ENCODE results near the gene KRTDAP.

Gene KRTDAP

DNA sequence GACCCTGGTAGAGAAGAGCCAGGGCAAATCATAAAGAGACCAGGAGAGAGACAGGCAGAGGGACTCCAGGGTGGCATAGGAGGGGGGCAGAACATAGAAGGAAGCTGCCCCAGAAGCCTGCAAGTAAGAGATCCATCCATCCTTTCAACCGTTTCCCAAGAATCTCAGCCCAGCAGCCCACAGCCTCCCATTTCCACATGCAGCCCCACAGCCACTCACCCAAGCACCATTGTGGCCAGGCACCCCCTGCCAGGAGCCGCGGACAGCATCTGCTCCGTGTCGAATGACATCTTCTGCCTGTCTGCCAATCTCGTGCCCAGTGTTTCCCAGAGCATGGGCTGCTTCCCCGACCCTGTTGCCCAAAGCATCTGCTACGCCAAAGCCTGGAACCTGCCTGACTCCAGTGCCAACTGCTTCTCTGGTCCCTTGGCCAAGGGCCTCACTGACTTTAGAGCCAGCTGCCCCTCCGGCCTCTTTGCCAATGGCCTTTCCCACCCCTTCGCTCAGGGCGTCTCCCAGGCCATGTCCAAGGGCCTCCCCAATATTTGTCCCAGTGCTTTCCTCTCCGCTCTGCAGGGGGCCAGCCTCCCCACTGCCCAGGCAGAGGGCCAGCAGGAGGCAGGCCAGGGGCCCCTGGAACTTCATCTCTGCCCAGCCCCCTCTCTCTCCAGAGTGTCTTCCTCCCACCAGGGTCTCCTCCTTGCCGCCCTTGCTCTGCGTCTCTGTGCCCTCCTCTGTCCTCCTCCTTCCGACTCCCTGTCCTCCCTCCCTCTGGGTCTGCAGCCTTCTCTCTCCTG, 22.8 kb upstream of the KRTDAP start:
- DNase-seq = no peak

DNA sequence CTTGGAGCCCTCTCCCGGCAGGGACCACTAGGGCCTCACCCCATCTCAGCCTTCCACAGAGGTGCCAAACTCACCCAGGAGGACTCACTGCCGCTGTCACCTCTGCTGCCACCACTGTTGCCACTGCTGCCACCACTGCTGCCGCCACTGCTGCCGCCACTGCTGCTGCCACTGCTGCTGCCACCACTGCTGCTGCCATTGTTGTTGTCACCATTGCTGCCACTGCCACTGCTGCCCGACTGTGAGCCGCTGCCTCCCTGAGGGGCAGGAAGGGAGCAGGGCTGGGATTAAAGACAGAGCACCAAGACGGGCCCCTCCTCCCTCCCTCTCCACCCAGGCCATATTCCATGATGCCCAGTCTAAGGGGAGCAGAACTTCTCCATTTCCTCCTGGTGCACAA, 21.1 kb upstream of the KRTDAP start:
- DNase-seq = no peak

DNA sequence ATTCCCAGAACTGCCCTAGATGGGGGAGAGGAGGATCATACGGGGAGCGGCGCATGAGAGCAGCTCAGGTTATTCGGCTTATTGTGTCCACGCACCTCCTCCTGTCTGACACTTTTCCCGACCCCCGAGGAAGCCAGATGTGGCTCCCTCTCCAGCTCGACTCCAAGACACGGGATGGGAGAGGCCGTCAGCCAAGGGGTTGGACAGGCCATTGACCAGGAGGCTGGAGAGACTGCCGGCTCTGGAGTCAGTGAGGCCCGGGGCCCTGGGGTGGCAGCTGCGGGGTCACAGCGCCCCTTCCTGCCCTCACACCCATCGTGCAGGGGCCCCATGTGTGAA, 20.3 kb upstream of the KRTDAP start:
- no peak for DNase-seq

DNA sequence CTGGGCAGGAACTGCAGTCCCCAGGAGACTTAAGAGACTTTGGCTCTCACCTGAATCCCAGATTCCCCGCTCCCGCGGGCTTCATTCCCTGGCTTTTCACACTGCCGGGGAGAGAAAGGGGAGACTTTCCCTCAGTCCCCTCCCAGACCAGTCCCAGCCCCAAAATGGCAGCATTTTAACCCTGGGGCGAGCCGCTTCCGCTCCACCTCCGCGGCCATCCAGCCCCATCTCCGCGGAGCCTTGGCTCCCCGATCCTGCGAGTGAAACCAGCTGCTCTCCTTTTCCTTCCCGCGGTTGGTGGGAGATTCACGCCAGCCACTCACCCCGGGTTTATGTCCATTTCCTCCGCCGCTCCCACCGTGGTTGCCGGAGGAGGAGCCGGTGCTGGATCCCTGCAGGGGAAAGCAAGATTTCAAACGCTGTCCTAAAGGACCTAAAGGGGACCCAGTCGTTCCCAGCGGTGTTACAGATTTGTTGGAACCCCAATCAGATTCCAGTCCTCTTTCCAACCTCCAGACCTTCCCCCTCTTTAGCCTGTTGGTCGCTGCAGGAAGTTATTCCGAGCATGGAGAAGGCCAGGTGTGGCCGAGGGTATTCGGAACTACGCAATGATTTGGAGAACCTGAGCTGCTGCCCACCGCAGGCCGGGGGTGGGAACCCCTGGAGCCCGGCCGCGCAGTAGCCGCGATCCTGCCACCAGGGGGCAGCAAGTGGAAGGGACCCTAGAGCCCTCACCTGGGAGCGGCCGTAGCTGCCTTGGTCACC, 19.8 kb upstream of the KRTDAP start:
- peak; percentile 64 for DNase-seq

DNA sequence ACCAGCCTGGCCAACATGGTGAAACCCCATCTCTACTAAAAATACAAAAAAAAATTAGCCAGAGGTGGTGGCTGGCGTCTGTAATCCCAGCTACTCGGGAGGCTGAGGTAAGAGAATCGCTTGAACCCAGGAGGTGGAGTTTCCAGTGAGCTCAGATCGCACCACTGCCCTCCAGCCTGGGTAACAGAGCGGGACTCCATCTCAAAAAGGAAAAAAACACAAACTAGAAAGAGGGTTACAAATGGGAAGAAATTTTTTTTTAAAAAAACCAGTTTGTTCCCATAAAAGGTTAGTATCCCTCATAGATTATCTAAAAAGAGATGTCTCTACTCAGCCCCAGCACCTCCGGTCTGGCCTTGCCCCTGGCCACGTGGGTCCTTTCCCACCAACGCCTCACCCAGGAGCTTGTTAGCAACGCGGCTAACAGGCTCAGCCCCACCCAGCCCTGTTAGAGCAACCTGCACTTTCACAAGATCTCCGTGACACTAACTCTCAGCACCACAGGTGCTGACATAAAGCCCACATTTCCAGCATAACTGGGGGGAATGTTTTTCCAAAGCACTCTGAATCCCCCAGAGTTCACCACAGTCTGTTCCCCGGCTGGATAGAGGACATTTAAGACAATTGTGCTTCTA, 18.9 kb upstream of the KRTDAP start:
- peak; percentile 8 for DNase-seq

DNA sequence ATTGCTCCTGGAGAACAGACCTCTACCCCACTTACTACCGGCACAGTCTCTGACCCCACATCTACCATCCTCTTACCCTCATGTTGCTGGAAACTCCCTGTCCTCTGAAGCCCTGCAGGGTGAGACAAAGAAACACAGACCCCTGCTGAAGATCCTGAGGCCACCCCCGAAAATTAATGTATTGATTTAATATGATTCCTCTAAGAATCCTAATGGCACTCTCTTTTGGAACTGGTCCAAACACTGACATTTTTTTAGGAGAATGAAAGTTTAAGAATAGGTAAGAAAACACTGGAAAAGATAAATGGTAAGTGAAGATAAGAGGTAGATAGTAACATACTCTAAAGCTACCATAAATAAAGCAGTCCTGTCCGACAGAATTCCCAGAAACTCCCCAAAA, 17.9 kb upstream of the KRTDAP start:
- DNase-seq = no peak

DNA sequence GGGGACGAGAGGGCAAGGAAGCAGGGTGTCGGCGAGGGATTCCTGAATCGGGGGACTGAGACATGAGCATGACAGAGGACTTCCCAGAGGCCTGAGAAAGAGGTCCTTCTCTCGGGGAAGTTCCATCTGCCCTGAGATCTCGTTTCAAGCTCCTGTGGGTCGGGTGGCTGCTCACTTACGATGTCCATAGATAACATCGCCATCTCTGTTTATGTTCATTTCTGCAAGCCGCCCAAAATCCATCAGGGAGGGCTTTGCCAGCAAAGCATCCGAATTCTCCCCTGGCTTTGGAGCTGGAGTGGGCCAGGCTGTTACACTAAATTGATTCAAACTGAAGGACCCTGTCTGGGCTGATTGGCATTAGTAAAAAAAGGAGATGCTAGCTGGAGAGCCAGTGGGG, 17.3 kb upstream of the KRTDAP start:
- no peak for DNase-seq

DNA sequence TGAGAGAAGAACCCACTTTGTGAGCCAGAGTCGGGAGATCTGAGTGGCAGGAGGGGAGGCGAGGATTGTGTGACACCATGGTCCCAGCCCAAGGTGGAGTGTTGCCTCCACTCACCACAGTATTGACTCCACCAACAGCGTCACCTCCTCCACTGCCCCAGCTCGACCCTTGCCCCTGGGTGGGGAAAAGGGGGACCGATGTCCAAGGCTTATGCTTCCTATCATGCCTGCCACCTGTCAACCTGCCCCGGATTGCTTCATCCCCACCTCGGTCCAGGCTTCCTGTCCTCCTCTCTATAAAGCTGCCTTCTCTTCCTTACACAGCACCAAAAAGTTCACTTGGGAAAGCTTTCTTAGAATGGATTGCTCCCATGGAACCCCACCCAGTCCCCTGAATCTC, 15.7 kb upstream of the KRTDAP start:
- no peak for DNase-seq

DNA sequence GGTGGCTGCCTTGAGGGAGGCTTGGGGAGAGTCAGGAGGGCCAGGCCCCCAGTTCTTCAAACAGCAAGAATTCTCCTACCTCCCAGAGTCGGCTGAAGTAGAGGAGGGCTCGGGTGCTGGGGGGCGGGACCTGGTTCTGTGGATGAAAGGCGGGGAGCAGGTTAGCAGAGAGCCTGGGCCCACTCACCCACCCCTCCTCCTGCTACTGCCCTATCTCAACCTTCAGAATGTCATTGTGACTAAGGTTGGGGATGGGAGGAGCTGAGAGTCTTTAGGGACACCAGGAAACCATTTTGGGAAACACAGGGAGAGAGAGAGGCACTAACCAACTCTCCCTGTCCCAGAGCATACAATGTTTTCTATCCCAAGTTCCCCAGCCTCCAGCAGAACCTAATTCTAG, 12.5 kb upstream of the KRTDAP start:
- no peak for DNase-seq

DNA sequence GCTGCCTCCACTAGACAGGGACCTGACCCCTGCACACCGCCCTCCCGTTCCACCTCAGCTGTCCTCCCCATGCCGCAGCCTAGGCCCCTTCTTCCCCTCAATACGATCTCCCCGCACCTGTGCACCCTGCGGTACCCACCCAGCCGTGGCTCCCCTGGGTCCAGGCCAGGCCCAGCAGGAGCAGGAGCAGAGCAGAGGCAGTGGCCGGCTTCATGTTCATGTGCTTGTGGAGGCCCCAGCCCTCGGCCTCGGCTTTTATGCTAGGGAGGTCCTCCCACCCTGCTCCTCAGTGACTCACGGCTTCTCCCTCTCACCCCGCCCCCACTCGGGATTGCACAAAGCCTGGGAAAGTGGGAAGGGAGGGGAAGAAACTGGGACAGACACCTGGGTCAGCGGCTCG, 11.4 kb upstream of the KRTDAP start:
- no peak for DNase-seq

DNA sequence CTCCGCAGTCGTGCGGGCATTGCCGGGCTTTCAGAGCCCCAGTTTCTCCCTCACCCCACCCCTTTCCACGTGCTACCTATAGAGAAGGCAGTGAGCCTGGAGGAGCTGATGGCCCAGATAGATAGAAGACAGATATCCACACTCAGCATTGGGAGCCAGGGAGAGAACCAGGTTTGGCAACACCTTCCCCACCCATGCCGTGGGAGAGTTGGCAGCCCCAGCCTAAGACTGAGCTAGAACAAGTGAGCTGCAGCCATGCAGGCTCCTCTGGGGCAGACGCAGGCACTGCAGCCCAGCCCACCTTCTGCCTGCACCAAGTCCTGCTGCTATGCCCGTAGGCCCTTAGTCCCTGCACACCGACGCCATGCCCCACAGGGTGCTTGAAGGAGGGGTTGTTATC, 10.3 kb upstream of the KRTDAP start:
- DNase-seq = no peak

DNA sequence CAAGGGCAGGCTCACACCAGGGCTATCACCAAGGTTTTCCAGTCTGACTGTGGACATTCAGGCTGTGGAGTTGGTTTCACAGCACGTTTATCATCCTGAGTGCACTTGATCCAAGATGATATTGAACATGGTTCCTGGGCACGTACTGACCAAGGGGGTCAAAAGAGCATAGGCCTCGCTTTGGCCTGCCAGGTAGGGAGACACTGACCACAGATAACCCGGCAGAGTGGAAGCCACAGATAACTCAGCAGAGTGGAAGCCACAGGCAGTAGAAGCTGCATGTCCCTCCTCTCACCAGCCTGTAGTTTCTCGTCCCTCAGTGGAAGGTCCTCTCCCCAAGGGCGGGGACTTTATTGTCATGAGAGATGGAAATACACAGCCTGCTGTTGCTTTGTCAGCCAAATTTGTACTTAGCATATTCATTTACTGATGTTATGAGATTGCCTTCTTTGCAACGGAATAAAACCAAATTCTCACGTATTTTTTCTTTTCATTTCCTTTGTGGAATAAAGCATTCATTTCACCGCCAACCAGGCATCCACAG, 8.8 kb upstream of the KRTDAP start:
- no peak for DNase-seq

DNA sequence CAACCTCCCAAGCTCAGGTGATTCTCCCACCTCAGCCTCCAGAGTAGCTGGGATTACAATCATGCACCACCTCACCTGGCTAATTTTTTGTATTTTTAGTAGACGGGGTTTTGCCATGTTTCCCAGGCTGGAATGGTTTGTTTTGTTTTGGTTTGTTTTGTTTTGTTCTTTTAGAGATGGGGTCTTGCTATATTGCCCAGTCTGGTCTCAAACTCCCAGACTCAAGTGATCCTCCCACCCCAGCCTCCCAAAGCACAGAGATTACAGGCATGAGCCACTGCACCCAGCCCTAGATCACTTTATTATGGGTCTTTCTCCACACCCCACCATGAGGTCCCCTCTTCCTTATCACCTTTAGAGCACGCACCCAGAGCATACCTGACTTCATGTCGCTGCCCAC, 8.0 kb upstream of the KRTDAP start:
- no peak for DNase-seq

DNA sequence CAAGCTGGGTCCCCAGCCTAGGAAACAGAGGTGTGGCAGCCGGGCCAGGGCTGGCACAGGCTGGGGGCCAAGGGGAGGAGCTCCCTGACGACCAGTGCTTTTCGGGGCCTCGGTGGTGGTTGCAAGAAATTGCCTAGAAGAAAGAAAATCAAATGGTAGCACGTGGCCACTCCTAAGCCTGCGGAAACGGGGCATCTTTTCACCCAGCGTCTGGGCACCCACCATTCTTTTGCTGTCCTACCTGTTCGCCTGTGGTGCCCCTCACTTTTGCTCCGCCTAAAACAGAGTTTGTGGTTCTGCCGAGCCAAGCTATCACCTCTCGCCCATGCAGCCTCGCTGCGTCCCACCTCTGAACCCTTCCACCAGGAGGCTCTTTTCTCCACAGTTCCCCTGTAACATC, 7.1 kb upstream of the KRTDAP start:
- DNase-seq = no peak

DNA sequence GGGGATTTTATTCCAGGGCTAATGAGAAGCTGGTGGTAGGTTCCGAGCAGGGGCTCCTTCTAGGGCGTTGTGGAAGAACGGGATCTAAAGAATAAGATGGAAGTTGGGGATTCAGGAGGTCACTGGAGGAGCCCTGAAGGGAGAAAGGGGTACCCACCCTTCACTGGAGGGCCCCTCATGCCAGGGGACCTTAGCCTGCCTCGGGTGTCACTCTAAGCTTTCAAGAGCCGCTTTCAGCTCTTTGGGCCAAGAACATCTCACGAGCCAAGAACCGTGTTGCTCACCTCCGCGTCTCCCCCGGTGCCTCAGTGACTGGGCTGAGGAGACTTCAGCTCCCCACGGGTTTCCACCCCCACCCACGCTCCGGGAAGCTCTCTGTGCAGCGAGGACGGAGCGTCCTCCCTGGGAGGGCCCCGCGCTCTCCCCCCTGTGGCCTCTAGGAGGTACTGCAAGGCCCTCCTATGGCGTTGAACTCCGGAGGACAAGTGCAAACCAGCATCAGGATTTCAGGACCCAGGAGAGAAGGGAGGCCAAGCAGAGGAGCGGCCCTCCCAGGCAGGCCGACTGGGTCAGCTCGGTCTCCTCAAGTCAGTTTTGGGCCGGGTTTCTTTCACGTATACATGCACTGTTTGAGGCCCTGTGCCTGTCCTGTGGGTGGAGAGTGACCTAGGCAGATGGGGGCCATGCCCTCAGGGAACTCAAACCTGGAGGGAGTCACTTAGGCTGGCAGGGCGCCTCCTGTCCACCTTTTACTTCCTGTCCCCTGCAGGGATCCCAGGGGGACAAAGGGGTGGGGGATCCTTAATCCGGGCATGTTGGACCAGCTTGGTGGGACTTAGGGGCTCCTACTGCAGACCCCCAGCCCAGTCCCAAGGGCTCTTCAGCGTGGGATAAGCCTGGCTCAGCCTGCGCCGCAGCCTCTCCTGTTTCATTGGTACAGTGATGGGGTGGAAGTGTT, 5.1 kb upstream of the KRTDAP start:
- DNase-seq = peak; percentile 67

DNA sequence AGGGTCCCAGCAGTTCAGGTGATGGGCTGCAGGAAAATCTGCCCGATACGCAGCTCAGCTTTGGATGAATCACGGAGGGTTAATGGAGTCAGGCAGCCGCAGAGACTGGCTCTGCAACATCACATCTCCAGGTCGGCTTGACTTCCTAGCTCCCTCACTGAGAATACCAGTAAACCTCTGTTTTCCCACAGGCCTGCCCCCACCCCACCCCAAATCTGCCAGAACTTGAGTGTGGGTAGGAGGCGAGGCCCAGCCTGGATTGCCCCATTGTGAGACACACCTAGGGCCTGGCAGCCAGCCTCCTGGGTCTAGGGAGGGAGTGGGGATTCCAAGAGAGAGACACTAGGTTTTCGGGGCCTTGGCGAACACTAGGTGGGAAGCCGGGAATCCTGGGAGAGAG, 3.7 kb upstream of the KRTDAP start:
- DNase-seq = no peak

DNA sequence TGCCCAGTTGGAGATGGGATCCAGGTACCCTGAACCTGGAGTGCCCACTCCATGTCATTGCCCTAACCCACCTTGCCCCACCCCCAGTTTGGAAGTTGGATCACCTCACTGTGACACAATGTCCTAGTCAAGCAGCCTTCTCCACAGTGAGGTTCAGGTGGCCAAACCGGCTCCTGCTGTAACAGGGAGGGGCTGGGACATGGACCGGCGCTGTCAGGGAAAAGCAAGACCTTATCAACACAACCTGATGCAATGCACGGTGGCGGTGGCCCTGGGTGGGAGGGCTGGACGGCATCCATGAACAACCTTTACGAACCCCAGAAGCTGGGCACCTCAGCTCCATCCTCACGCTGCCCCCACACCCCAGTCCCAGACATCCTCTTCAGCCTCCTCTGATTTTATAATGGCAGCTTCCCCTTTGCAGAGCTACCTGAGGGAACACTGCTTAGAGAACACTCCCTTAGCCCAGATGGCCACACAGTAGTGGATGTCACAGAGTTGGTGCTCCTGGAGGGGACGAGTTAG, 1.6 kb upstream of the KRTDAP start:
- DNase-seq = no peak

DNA sequence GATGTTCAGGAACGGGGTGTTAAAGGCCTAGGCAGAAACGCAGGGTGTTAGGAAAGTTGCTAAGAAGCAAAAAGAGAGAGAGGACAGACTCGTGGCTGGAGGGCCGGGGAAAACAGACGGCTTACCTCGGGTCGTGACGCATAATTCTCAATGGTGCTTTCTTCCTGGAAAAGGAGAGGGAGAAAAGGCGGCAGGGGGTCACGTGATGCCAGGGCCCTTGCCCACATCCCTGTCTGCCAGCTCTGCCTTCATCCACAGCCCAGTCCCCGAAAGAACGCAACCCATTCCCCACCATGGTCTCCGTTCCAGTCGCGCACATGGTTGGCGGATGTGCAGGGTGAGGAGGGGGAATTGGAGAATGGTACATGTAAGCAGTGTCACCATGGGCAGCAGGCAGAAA, 1.6 kb downstream of the KRTDAP start:
- DNase-seq = no peak

DNA sequence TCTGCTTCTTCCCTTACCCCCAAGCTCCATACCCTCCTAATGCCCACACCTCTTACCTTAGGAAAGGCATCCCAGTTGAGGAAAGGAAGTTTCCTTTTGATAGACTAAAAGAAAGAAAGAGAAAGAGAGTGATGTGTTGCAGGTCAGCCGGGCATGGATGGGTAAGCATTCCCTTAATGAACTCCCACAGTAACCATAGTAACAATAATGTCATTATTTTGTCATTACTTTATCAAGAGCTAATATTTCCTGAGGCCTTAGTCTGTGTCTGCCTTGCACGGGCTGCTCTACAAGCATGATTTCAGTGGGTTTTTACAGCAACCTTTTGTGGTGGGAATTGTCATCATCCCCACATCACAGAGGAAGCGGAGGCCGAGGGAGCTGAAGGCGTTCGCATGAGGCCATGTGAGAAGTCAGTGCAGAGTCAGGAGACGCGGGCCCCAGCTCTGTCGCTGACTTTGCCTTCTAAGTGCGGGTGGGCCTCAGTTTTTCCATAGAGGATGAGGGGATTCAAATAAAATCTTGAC, 2.5 kb downstream of the KRTDAP start:
- no peak for DNase-seq

DNA sequence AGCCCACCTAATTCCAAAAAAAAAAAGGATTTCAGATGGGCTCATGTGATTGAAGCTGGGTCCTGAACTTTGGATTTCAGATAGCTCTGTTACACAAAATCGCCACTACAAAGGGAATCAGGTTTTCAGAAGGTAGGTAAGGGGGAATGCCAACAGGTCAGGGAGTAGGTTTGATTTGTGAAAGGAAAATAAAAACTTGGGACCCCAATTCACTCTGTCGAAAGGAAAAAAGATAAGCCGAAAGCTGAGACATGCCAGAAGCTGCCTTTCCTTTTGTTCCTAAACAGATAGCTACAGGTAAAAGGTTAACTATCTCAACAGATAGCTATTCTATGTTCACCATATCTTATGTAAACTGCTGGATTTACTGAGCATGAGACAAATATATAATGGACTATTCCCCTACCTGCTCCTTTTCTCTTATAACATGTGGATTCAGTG, 4.0 kb downstream of the KRTDAP start:
- no peak for DNase-seq

DNA sequence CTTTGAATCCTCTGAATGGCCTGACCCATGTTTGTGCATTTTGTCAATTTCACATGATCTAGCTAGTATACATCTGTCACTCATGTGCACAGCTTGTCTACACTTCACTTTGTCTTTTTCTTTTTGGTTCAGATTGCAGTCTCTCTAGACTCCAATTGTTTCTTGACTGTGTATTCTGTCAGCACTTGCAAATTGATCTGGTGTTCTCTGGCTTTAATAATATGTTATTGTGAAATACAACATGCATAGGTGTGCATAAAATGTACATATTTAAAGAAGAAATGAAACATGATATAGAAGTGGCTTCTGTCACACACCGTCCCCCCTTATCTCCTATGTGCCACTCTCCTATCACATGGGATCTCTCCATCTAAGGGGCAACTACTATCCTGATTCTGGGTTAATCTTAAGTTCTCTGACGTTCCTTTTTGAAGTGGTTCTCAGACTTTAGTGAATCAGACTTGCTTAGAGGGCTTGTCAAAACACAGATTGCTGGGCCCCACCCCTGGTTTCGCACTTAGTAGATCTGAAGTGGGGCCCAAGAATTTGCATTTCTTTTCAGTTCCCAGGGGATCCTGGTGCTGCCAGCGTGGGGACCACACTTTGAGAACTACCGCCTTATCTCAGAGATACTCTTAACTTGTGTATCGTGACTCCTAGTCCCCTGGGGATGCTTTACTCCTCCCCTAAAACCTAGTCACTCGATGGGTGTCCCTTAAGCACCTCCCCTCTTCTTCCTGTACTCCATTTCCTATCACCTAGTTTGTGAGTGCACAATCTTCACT, 5.8 kb downstream of the KRTDAP start:
- no peak for DNase-seq
